Transverse colon (tissue), 4 donors: ENCODE data around the gene CTCF. TPM values are rescaled to one million over a fixed set of nuclear protein-coding genes. Genes with fewer than 3 reads are reported as not detected.

ENCODE experiments used
- DNase-seq: peaks from one replicate; pipeline ENCODE4 v3.0.0-alpha.2; 2019
- H3K27ac ChIP-seq, 4 donors: fragments of 200-600 bp; sonication (generic); 2 replicates each; pipeline ENCODE4 v1.5.1; 2016 to 2018; ENCODE audit warnings: inconsistent platforms in 4 of 4
- H3K27me3 ChIP-seq: fragments of 200-600 bp; sonication (generic); 2 replicates; pipeline ENCODE4 v1.5.1; 2017; ENCODE audit warnings: inconsistent platforms
- H3K36me3 ChIP-seq, 4 donors: fragments of 200-600 bp; sonication (generic); 2 replicates each; pipeline ENCODE4 v1.5.1; 2017 to 2019; ENCODE audit warnings: inconsistent platforms in 4 of 4
- H3K4me1 ChIP-seq, 4 donors: fragments of 200-600 bp; sonication (generic); 2 replicates each; pipeline ENCODE4 v1.5.1; 2017 to 2020; ENCODE audit warnings: inconsistent platforms in 4 of 4
- H3K4me3 ChIP-seq, 4 donors: fragments of 200-600 bp; sonication (generic); 1 replicate in 1 of 4; 2 replicates in 3 of 4; pipeline versions ENCODE4 v1.5.1 to v1.6.1; 2017 to 2019; ENCODE audit warnings: inconsistent platforms in 4 of 4
- H3K9me3 ChIP-seq, 2 donors: fragments of 200-600 bp; sonication (generic); 2 replicates each; pipeline ENCODE4 v1.5.1; 2017 to 2019; ENCODE audit warnings: inconsistent platforms in 2 of 2
- EP300 ChIP-seq: sonication (generic); formaldehyde crosslinking; IDR thresholded peaks from one replicate; pipeline ENCODE4 v1.6.1; 2017; ENCODE audit warnings: antibody characterized with exemption, low read depth
- POLR2A ChIP-seq: fragments of 450-650 bp; IDR thresholded peaks from one replicate; pipeline ENCODE4 v1.6.1; 2016; ENCODE audit warnings: antibody characterized with exemption, mild to moderate bottlenecking, moderate library complexity
- POLR2AphosphoS5 ChIP-seq, 3 donors: sonication (generic); formaldehyde crosslinking; IDR thresholded peaks; one replicate each; pipeline ENCODE4 v1.6.1; 2016; ENCODE audit warnings: antibody characterized with exemption in 3 of 3
- WGBS, 2 donors: methylation state at CpG; one replicate each; pipeline ENCODE4 v1.1.5; 2018; ENCODE audit warnings: low coverage in 1 of 2; 5-methylcytosine and 5-hydroxymethylcytosine counted together
- in situ Hi-C, 4 donors: fragments of 200-750 bp; cut with MboI; loops; one replicate each; pipeline versions ENCODE4 v1.15.0 to v1.15.1; 2017; ENCODE audit warnings: low sequenced_read_pairs in 3 of 4, low pct_ligation_motif_present in 1 of 4, low pct_unique_long_range_greater_than_20kb in 1 of 4
- intact Hi-C: fragments of 100-400 bp; cut with DNase I; formaldehyde crosslinking; loops from one replicate; pipeline ENCODE4 v1.15.1; 2023; ENCODE audit warnings: low total_unique reads
- total RNA-seq, 4 donors: library from RNA; depleted of rRNA; stranded (reverse); fragments of >200 nt; gene quantifications; one replicate each; pipeline ENCODE4 v1.1.0, GENCODE V29; 2016
- TF ChIP-seq, protein P1 (sequence below), 5 experiments: fragments of 200-600 bp in 3 of 5; fragments of 450-650 bp in 2 of 5; sonication (generic) in 3 of 5; IDR thresholded peaks; 1 replicate in 2 of 5; 2 replicates in 3 of 5; pipeline ENCODE4 v1.5.1; 2016 to 2017; ENCODE audit warnings: antibody characterized with exemption in 5 of 5, inconsistent platforms in 3 of 5, mild to moderate bottlenecking in 2 of 5, moderate library complexity in 1 of 5

The CTCF gene
- total RNA-seq, 4 donors from 2014 or later: 40.0 to 46.8 (median 41.9) TPM

DNA sequence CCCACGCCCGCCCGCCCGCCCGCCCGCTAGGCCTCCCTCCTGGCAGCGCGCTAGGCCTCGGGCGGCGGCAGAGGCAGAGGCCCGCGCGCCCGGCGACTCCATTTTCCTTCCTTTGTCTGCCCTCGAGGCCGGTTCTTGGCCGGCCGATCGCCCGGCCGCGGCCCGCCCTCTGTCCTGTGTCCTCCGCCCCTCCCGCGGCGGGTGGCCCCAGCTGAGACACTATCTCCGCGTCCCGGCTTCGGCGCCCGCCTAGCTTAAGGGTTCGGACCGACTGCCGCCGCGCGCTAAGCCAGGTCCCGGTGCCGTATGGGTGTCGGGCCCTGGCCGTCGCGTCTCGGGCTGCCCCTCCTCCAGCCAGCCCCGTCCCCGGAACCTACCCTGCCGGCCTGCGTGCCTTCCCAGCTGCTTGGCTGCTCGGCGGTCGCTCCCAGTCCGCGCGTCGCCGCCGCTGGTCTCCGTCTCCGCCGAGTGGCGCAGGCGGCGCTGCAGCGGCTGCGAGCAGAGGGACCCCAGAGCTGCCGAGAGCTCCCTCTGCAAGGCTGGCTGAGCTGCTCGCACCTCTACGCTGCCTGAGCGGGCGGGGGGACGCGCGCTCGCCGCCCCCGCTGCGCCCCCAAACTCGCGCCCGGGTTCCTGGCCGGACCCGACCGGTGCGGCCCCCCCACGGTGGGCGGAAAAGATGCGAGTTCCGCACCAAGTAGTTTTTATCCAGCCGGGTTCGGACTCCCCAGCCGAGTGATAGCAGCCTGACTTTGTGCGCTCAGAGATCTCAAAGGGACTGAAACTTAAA, 787 bp downstream of the CTCF start:
- Histone ChIP-seq H3K27me3 (no peaks in the 10 kb centered on the region), H3K4me1 (peaks cover 5 to 35% (median 21%) of the 10 kb centered on the region in 4 donors), H3K4me3 (peak overlapping the region; percentile 64 to 94 (median 81)), H3K36me3 (no peaks in the 10 kb centered on the region), H3K9me3 (no peaks in the 10 kb centered on the region), H3K27ac (peak overlapping the region; percentile 97 to 99 (median 98))
- intact Hi-C loops (loop anchor here (2.0 kb wide), 1 partner anchor 104 kb away; the partner anchor contains the start of genes C16orf86 and ENKD1), in situ Hi-C loops (loop anchor here in 2 of 4 donors (25.0 kb wide), 1 partner anchor 99 kb away; the partner anchor contains the start of genes ACD (in 2 of the 2), C16orf86 (in 2 of the 2), ENKD1 (in 2 of the 2) and PARD6A (in 2 of the 2))
- TF ChIP-seq POLR2AphosphoS5 (IDR thresholded peaks at IDR 0.05) (peak in 1 of 3 donors; percentile 24), POLR2A (peak; percentile 59), EP300 (no peak)
- TF ChIP-seq, protein P1, sequence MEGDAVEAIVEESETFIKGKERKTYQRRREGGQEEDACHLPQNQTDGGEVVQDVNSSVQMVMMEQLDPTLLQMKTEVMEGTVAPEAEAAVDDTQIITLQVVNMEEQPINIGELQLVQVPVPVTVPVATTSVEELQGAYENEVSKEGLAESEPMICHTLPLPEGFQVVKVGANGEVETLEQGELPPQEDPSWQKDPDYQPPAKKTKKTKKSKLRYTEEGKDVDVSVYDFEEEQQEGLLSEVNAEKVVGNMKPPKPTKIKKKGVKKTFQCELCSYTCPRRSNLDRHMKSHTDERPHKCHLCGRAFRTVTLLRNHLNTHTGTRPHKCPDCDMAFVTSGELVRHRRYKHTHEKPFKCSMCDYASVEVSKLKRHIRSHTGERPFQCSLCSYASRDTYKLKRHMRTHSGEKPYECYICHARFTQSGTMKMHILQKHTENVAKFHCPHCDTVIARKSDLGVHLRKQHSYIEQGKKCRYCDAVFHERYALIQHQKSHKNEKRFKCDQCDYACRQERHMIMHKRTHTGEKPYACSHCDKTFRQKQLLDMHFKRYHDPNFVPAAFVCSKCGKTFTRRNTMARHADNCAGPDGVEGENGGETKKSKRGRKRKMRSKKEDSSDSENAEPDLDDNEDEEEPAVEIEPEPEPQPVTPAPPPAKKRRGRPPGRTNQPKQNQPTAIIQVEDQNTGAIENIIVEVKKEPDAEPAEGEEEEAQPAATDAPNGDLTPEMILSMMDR (IDR thresholded peaks at IDR 0.05): peak in 3 of 5 experiments; percentile 9 to 33 (median 17)
- DNase-seq: peak; percentile 62
- 0% methylated on average over 80 of the region's 96 CpGs; no CpG with 5 or more reads in 1 of the 2 donors for WGBS, 2 donors

DNA sequence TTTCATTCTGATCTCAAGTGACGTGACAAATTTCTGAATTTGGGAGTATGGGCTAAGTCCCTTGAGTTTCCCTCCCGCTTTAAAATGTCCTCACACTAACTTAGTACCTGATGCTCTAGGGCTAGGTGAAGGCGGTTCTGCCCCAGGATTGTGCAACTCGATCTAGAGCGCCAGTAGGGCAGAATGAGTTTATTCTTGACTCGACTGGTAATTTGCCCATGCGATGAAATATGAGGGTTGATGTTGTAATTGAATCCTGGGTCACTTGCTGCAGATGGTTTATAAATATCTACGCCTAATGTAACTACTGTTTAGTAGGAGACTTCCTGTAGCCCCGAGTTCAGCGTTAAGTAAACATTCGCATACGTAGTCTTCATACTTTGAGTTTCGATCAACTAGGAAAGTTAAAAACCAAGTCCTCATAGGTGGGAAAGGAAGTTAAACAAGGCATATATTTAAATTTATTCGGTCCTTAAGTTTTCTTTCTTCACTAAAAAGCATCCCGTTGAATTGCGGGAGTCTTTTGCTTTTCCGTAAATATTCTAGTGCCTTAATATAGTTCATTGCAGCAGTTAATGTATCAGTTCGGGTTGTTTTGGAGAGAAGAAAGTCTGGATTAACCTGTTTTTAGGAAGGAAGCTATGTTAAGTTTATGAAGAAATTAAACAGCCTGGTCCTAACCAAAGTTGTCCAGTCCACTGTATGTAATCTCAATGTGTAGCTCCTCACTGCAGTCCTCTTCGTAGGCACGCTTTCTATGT, 1.6 kb downstream of the CTCF start:
- Histone ChIP-seq H3K4me3 (peak overlapping the region; percentile 64 to 94 (median 81)), H3K36me3 (no peaks in the 10 kb centered on the region), H3K9me3 (no peaks in the 10 kb centered on the region), H3K27me3 (no peaks in the 10 kb centered on the region), H3K4me1 (peaks cover 5 to 35% (median 21%) of the 10 kb centered on the region in 4 donors), H3K27ac (peak overlapping the region; percentile 97 to 99 (median 98))
- TF ChIP-seq POLR2AphosphoS5 (IDR thresholded peaks at IDR 0.05): peak; percentile 38 to 66 (median 61)
- TF ChIP-seq, protein P1 (IDR thresholded peaks at IDR 0.05): no peak
- TF ChIP-seq POLR2A: no peak
- 1% methylated on average over 8 to 20 of the region's 20 CpGs for WGBS, 2 donors
- intact Hi-C loops: loop anchor here (2.0 kb wide), 1 partner anchor 103 kb away; the partner anchor contains the start of genes C16orf86 and ENKD1
- peak; percentile 57 for DNase-seq
- in situ Hi-C loops: loop anchor here in 2 of 4 donors (25.0 kb wide), 1 partner anchor 98 kb away; the partner anchor contains the start of genes ACD (in 2 of the 2), C16orf86 (in 2 of the 2), ENKD1 (in 2 of the 2) and PARD6A (in 2 of the 2)

DNA sequence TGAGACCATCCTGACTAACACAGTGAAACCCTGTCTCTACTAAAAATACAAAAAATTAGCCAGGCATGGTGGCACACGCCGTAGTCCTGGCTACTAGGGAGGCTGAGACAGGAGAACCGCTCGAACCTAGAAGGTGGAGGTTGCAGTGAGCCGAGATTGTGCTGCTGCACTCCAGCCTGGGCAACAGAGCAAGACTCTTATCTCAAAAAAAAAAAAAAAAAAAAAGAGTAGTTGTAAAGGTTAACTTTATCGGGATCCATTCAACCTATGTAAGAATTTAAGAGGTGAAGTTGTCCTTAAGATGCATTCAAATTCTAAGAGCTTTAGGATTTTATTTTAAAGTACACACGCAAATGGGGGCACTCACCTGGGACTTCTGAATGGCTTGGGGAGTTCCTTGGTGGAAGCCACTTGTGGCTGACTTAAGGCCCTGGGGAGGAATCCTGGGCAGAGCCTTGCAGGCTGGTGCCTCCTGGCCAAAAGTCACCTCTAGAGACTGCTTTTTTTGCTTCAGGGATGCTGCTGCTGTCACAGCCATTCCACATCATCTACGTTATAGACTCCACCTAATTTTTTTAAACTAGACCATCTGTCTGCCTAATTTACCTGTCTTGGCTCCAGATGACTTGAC, 3.3 kb downstream of the CTCF start:
- no peak overlapping the region for H3K27ac ChIP-seq
- H3K36me3 ChIP-seq: no peaks in the 10 kb centered on the region
- H3K4me1 ChIP-seq: peaks cover 5 to 35% (median 21%) of the 10 kb centered on the region in 4 donors
- no peak overlapping the region for H3K4me3 ChIP-seq
- no peak for DNase-seq
- TF ChIP-seq POLR2A (no peak), POLR2AphosphoS5 (IDR thresholded peaks at IDR 0.05) (no peak), EP300 (no peak)
- TF ChIP-seq, protein P1 (IDR thresholded peaks at IDR 0.05): no peak
- 75 to 81% methylated on average over 3 to 8 of the region's 8 CpGs for whole genome bisulfite sequencing, 2 donors
- no peaks in the 10 kb centered on the region for H3K27me3 ChIP-seq
- intact Hi-C loops: no loop called here
- H3K9me3 ChIP-seq: no peaks in the 10 kb centered on the region
- in situ Hi-C loops: loop anchor here in 2 of 4 donors (25.0 kb wide), 1 partner anchor 97 kb away; the partner anchor contains the start of genes ACD (in 2 of the 2), C16orf86 (in 2 of the 2), ENKD1 (in 2 of the 2) and PARD6A (in 2 of the 2)
